ENCODE data around the gene FTO. TPM values are rescaled to one million over a fixed set of nuclear protein-coding genes. Genes with fewer than 3 reads are reported as not detected.

The FTO gene
- total and polyA plus RNA-seq, 2 of the 8 experiments (the other 6 are each of a cell fraction or from before 2014, with no cell fraction given): 34.5 to 59.8 TPM

GRCh38 chr16:53717577-53717976 lies 13.6 kb downstream of the FTO start (continued):
- TF ChIP-seq RXRA (IDR thresholded peaks at IDR 0.05; ENCODE audit: insufficient read depth, low read depth, low read length): no peak
- TF ChIP-seq EZH2 (IDR thresholded peaks at IDR 0.05; ENCODE audit: low read depth, low read length, severe bottlenecking): no peak
- no peak for TF ChIP-seq FOSL1 (IDR thresholded peaks at IDR 0.05; ENCODE audit: insufficient read depth, low read depth, low read length)
- no peak for TF ChIP-seq SRF (IDR thresholded peaks at IDR 0.05; ENCODE audit: low read depth, low read length)

All from H1 (cell line).